GM23338 (cell line): ENCODE data around the gene CRTC1.

ENCODE experiments used
- EZH2 ChIP-seq: fragments of 200-600 bp; sonication (generic); IDR thresholded peaks from one replicate; pipeline ENCODE4 v1.8.0; 2017; ENCODE audit warnings: antibody characterized with exemption, mild to moderate bottlenecking, low read depth; ENCODE audit not compliant: unreplicated experiment
- POLR2AphosphoS5 ChIP-seq: IDR thresholded peaks from 2 replicates; pipeline ENCODE4 v1.6.1; 2016; ENCODE audit warnings: antibody characterized with exemption, low read depth
- TF ChIP-seq, protein P1 (sequence below), 2 experiments: fragments of 200-600 bp in 1 of 2; sonication (generic) in 1 of 2; conservative IDR thresholded peaks; 2 replicates each; pipeline versions ENCODE4 v1.5.1 to v1.6.1; 2016 to 2017; ENCODE audit warnings: antibody characterized with exemption in 2 of 2, low read depth in 2 of 2, mild to moderate bottlenecking in 2 of 2, moderate library complexity in 1 of 2

DNA sequence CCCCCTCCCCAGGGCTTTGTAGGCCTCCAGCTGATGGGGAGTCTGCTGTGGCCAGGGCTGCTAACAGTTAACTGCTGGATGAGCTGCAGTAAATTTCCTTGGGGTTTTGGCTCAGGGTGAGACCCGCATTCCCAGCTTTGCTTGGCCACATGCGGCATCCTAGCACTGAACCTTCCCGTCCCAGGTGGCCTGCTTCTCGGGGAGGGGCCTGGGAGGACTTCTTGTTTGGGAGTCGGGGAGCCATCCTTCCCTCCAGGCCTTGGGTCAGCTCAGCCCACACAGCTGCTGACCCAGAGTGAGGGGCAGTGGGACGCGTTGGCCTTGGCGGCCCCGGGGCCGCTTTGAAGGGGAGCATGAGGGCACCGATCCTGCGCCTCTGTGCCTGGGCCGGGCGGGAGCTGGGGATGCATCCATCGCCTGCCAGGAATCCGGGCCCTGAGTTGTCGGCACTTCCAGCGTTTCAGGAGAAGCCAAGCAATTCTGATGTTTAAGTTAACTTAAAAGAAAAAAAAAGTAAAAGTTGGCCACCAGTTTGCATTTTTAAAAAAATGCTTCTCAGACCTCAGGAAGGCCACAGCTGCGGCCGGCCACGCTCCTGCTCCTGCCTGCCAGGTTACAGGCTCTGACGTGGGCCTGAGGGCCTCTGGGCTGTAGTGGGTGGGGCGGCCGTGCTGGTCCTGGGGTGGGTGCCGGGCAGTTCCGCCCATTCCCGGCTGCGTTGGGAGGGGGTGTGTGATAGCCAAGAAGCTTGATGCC lies 27.7 kb downstream of the CRTC1 start:
- TF ChIP-seq EZH2 (no peak), POLR2AphosphoS5 (no peak)
- TF ChIP-seq, protein P1, sequence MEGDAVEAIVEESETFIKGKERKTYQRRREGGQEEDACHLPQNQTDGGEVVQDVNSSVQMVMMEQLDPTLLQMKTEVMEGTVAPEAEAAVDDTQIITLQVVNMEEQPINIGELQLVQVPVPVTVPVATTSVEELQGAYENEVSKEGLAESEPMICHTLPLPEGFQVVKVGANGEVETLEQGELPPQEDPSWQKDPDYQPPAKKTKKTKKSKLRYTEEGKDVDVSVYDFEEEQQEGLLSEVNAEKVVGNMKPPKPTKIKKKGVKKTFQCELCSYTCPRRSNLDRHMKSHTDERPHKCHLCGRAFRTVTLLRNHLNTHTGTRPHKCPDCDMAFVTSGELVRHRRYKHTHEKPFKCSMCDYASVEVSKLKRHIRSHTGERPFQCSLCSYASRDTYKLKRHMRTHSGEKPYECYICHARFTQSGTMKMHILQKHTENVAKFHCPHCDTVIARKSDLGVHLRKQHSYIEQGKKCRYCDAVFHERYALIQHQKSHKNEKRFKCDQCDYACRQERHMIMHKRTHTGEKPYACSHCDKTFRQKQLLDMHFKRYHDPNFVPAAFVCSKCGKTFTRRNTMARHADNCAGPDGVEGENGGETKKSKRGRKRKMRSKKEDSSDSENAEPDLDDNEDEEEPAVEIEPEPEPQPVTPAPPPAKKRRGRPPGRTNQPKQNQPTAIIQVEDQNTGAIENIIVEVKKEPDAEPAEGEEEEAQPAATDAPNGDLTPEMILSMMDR (conservative IDR thresholded peaks at IDR 0.05; ENCODE audit: low read depth in 2 of 2), result no peak
